Prostate gland (tissue), 2 donors: ENCODE data around the gene DAZ4.
"Not testable (repeated sequence)": the region's sequence is repeated elsewhere in the genome, so short reads cannot be mapped to it uniquely, and the experiment has no call there.

Source experiments
- POLR2A ChIP-seq: fragments of 450-650 bp; IDR thresholded peaks from one replicate; pipeline ENCODE4 v1.6.1; 2016; ENCODE audit warnings: antibody characterized with exemption, mild to moderate bottlenecking
- TF ChIP-seq, protein P1 (sequence below), 4 experiments: fragments of 200-600 bp in 2 of 4; fragments of 450-650 bp in 2 of 4; sonication (generic) in 2 of 4; IDR thresholded peaks; 1 replicate in 3 of 4; 2 replicates in 1 of 4; pipeline ENCODE4 v1.5.1; 2016 to 2019; ENCODE audit warnings: antibody characterized with exemption in 4 of 4, mild to moderate bottlenecking in 2 of 4, moderate library complexity in 2 of 4

DNA sequence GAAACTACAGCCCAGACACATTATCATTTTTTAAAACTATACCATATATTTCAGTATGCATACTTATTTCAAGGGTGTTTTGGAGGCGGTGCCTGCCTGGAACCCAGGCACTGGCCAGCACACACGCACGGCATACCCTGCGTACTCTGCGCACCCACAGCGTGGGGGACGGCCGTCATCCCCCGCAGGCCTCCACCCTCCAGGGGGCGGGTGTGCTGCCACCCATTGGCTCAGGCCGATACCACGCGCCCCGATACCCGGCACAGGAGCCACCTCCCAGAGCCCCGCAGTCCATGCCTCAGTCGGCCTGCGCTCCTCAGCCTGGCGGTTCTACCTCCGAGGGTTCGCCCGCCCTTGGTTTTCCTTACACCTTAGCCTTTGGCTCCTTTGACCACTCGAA, at the start of gene DAZ4:
- TF ChIP-seq, protein P1, sequence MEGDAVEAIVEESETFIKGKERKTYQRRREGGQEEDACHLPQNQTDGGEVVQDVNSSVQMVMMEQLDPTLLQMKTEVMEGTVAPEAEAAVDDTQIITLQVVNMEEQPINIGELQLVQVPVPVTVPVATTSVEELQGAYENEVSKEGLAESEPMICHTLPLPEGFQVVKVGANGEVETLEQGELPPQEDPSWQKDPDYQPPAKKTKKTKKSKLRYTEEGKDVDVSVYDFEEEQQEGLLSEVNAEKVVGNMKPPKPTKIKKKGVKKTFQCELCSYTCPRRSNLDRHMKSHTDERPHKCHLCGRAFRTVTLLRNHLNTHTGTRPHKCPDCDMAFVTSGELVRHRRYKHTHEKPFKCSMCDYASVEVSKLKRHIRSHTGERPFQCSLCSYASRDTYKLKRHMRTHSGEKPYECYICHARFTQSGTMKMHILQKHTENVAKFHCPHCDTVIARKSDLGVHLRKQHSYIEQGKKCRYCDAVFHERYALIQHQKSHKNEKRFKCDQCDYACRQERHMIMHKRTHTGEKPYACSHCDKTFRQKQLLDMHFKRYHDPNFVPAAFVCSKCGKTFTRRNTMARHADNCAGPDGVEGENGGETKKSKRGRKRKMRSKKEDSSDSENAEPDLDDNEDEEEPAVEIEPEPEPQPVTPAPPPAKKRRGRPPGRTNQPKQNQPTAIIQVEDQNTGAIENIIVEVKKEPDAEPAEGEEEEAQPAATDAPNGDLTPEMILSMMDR (IDR thresholded peaks at IDR 0.05) = not testable (repeated sequence)
- TF ChIP-seq POLR2A = not testable (repeated sequence)
